ENCODE data around the gene WDFY3.

Gene WDFY3

DNA sequence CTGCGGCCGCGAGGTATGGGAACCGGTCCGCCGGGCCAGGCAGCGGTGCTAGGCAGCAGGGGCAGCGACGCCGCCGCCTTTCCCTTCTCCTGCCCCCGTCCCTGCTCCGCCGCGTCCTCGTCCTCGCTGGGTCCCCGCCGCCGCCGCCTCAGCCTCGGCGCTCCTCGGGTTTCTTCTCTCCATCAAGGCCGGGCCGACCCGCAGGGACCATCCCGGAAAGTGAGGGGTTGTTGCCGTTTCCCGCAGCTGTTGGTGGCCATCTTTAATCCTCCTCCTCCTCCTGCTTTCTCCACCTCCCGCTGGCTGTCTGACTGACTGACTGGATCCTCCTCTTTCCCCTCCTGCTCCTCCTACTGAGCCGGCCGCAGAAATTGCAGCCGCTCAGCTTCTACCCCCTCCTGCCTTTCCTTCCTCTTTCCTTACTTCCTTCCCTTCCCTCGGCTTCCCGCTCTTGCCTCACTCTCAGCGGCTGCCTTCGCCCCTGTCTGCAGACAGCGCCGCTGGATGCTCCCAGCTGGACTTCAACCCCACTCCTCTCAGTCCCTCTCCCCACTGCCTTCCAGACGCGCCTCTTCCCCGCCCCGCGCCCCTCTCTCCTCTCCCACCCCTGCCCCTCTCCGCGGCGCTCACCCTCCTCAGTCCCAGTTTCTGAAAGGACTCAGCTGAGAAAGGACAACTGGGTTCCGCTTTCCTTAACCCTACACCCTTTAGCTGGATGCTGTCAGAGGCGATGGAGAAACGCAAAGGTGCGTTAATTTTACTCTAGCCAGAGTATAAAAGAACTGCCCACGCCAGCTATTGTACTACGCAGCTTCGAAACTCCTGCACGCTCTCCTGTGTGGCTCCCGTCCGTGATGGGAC lies at the start of gene WDFY3:
Gene WDFY3, minus strand, starts transcription at position 309 of the 861 bp plus-strand sequence. CDS start 106,099 bp downstream, outside the sequence.
- no peak for DNase-seq

- DNase-seq, result no peak
These were observed 39.4 kb upstream of the WDFY3 start for GRCh38 chr4:85005865-85006377.

DNA sequence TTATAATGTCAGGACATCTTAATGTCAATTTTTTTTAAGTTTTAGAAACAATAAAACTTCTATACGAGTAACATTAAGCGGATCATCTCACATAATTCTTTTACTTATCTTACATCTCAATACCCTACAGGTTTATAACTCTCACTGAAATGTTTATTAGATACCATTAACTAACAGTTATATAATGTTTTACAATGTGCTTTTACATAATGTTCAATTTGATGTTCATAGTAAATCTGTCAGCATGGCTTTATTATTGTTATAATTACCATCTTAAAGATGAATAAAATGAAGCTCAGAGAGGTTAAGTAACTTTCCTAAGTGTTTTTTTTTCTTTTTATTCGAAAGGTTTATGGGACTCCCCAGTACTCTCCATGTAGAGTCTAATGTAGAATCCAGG lies 33.9 kb upstream of the WDFY3 start:
- DNase-seq, result no peak

DNA sequence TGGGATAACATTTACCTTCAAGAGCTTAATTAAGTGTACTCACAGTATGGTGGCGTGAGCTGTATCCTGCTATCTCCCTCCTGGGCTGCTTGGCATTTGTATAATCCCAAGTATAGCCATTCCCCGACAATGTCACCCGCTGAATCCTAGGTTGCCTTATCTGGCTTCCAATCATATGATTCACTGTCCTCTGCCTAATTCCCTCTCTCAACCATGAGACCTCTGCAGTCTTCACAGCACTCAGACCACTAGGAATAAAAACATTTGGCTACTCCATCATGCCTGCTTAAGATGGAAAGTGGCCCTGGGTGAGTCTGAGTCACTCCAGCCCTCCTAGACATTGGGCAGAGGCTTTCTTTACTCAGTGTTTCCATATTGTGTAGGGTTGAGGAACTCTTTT lies 28.9 kb upstream of the WDFY3 start:
- DNase-seq, result no peak

DNA sequence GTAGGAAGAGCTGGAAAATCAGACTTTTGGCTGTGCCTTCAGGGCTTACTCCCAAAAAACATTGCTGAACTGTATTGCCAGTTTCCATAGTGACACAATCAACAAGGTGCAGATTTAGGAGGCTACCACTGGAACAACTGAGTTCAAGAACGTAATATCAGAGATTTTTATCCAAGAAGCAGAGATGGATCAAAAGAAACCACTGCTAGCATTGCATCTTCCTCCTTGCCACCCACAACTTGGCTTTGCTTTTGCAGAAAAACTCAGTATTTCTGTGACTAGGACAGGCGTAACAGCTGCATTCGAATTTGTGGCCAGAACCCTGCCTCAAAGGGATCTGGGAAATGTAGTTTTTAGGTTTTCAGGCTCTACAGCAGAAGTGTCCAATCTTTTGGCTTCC lies 27.8 kb upstream of the WDFY3 start:
- no peak for DNase-seq

DNA sequence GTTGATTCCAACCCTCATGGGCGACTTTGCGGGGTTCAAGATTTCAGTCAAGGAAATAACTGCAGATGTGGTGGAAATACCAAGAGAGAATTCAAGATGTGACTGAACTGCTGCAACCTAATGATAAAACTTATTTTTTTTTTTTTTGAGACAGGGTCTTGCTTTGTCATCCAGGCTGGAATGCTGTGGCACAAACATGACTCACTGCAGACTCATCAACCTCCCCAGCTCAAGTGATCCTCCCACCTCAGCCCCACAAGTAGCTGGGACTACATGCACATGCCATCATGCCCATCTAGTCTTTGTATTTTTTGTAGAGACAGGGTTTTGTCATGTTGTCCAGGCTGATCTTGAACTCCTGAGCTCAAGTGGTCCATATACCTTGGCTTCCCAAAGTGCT lies 19.5 kb upstream of the WDFY3 start:
- DNase-seq, result no peak

GRCh38 chr4:84977396-84977795 lies 10.9 kb upstream of the WDFY3 start:
- no peak for DNase-seq

- DNase-seq, result no peak
These were observed 7.4 kb upstream of the WDFY3 start for GRCh38 chr4:84973856-84974255.

DNA sequence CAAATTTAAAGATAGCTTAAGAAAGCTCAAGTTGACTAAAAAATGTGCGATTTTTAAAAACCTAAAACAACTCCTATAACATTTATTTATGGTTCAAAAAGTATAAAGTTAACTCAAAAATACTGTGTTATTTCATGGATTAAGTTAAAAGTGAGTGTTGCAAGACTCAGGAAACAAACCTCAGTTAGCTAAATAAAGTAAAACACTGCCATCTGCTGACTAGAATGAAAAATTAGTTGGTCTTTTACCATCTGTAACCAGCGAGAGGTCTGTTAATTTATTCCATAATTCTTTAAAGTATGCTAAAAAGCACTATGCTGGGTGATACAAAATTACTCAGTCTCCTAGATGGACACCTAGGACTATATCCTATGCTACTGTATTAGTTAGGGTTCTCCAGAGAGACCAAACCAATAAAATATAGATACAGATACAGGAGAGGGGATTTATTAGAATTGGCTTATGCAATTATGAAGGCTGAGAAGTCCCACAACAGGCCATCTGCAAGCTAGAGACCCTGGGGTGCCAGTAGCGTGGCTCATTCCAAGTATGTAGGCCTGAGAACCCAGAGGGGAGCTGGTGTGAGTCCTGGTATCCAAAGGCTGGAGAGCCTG lies 4.9 kb upstream of the WDFY3 start:
- no peak for DNase-seq

- no peak for DNase-seq
These were observed 2.4 kb upstream of the WDFY3 start for GRCh38 chr4:84968925-84969324.

DNA sequence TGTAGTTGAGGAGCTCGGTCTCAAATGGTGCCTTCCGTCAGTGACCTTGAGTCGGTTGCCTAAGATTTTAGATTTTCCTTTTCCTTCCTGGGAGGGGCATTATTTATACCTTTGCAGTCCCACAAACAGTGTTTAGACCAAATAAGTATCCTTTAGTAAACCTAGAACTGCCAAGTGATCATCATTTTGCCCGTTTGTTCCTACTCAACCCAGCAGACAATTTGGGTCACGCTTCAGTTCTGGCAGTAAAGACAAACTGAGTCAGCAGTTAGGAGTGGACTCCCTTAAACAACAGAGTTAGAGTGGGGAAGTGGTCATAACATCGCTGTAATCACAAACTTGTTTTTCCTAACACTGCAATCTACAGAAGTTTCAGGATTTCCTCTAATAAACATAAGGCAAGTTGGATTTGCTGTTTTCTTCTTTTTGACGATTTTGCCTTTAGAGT lies 777 bp upstream of the WDFY3 start:
- DNase-seq, result no peak

- no peak for DNase-seq
These were observed 723 bp downstream of the WDFY3 start for GRCh38 chr4:84965553-84966381.

- no peak for DNase-seq
These were observed 1.4 kb downstream of the WDFY3 start for GRCh38 chr4:84964995-84965552.

DNA sequence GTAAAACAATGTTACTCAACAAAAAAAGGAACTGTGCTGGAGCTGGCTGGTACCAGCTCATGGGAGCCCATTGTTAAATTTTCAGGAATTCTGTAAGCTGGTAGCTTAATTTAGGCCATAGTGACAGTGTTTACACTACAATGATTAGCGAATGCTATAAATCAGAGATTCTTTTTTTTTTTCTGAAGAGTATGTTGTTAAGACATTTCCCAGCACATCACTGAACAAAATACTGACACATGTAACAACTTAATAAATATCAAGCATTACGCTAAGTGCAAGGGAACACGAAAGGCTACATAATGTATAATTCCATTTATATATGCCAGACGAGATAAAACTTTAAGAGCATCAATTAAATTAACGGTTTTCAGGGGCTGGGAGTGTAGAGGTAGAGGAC lies 4.4 kb downstream of the WDFY3 start:
- DNase-seq, result no peak

DNA sequence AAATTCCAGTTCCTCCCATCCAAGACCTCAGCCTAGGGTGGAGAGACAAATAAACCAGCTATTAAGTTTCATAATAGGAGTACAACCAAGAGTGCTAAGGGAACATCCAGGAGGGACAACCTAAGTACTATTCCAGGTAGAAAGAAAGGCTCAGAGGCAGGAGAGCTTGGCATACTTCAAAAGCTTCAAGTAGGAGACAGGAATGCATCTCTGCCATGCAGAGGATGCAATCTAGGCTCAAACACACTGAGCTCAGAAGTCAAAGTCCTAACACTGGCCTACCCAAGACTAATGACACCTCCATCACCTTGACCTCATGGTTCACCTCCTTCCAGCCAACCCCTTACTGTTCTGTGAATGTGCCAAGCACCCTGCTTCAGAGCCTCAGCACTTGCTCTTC lies 8.1 kb downstream of the WDFY3 start:
- DNase-seq, result no peak

DNA sequence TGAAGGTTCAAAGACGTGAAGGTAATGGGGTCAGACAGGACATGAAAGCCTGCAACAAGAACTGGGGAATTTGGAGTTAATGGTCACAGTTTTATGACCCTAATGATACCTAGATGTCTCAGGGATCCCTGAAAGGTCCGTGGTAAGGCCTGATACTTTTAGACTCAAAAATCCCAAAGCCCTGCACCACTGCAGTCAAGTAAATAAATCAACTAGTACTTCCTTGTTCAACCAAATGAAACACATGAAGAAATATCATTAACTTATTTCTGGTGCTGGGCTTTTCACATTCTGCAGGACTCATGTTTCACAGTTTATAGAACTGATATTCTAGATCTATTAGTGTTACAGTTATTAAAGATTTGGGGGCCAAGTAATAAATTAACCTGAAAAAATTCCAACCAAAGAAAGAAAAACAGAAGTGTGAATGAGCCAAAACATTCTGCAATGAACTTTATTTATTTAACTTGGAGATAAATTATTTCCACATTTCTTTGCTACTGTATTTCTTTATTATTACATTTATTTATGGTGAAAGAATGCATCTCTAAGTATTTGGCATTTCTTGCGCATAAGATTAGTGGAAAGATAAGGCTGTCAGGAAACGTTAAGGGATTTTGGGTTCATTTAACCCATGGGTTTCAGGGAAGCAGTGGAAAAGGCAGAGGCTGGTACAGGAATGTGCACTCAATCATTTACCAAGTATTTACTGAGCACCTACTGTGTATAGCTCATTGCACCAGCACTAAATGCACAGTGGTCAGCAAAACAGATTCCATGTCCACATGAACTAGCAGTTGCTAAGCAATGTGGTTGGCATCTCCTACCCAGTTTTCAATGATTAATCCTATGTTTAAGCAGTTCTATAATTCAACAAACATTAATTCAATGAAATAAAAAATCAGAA lies 8.7 kb downstream of the WDFY3 start:
- no peak for DNase-seq

DNA sequence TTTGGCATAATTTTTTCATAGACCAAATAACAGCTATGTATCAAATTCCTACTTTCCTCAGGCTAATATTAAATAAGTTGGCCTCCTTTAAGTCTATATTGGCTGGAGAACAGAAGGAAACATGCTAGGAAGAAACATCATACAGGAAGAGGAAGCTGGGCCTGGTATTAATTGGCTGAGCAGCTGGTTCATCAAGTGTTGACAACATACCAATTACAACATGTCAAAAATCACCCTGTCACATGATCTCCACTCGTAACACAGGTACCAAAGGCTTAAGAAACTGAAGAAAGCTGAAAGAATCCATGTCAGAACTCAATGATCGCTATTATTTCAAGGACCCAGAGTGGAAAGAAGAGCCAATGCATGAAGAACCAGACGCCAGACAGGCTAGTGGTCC lies 10.5 kb downstream of the WDFY3 start:
- DNase-seq, result no peak

DNA sequence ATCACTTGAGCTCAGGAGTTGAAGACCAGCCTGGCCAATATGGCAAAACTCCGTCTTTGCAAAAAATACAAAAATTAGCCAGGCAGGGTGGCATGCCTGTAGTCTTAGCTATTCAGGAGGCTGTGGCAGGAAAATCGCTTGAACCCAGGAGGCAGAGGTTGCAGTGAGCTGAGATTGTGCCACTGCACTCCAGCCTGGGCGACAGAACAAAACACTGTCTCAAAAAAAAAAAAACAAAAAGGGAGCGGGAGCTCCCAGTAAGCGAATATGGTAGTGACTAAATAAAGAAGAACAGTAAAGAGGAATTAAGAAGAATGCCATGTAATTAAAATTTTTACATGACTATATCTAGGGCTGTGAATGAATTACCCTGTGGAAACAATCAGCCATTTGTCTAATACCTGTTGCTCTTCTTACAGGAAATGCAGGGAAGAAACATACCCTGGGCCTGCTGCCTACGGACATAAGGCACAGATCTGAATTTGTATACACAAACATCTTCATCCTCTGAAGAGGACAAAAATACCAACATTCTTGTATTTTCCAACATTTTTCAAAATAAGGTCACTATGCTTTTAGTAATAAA lies 11.4 kb downstream of the WDFY3 start:
- DNase-seq, result no peak

- no peak for DNase-seq
These were observed 13.7 kb downstream of the WDFY3 start for GRCh38 chr4:84952776-84953175.

DNA sequence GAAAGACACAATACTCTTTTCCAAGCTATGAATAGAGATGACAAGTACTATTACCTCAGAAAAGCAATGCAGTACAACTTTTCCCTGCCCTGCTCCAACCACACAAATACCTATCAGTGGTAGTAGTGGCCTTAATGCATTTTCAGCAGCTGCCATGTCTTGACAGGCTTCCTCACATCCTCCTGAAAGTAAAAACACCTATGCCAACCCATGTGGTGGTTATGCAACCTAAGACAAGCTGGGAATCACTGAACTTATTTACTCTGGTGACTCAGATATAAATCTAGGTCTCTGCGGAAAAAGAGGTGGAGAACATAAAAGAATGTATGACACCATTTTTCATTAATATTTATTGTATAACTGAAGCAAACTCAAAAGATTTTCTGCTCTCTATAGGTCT lies 14.5 kb downstream of the WDFY3 start:
- no peak for DNase-seq

GRCh38 chr4:84948056-84948455 lies 18.4 kb downstream of the WDFY3 start:
- no peak for DNase-seq

- DNase-seq, result no peak
These were observed 21.5 kb downstream of the WDFY3 start for GRCh38 chr4:84944947-84945346.

Data from activated CD8-positive, alpha-beta memory T cell treated with anti-CD3 and anti-CD28 coated beads, Interleukin-2, amount 50 U/mL, for 4 hours (primary cell).